Measurements from ENCODE around the gene KIF18B. TPM values are rescaled to one million over a fixed set of nuclear protein-coding genes. Genes with fewer than 3 reads are reported as not detected.

KIF18B gene
- total and polyA plus RNA-seq, 2 donors (not counting 1 experiment from before 2014, with no cell fraction given), result 0.44 to 0.48 TPM

- Histone ChIP-seq H4K20me1 (ENCODE audit: control insufficient read depth, insufficient read depth, low read length, poor library complexity, severe bottlenecking) (no peaks in the 10 kb centered on the region), H3K79me2 (ENCODE audit: control insufficient read depth, insufficient read depth, low read length) (no peaks in the 10 kb centered on the region), H3K4me1 (ENCODE audit: control insufficient read depth in 2 of 2, insufficient read depth in 2 of 2, low read length in 2 of 2) (peaks cover 9 to 13% of the 10 kb centered on the region in 2 donors), H3K4me3 (ENCODE audit: control extremely low read depth in 1 of 5, extremely low read depth in 1 of 5, insufficient read depth in 1 of 5, low read depth in 2 of 5, low read length in 4 of 5) (no peak overlapping the region), H3K27ac (ENCODE audit: low read length in 2 of 2) (no peak overlapping the region), H3K36me3 (replicated peaks in 1 of 2; ENCODE audit: control extremely low read depth in 1 of 2, control insufficient read depth in 1 of 2, extremely low read depth in 1 of 2, insufficient read depth in 2 of 2, low read length in 1 of 2) (no peaks in the 10 kb centered on the region), H3K27me3 (replicated peaks in 1 of 4; ENCODE audit: control extremely low read depth in 1 of 4, control insufficient read depth in 3 of 4, insufficient read depth in 4 of 4, low read length in 3 of 4) (peaks cover 0 to 35% (median 8%) of the 10 kb centered on the region in 4 experiments), H2AFZ (ENCODE audit: insufficient read depth, low read depth, low read length, poor library complexity, severe bottlenecking) (no peak overlapping the region), H3K4me2 (replicated peaks; ENCODE audit: low read depth, low read length, poor library complexity, severe bottlenecking) (no peak overlapping the region), H3K9me3 (ENCODE audit: control extremely low read depth in 1 of 3, control insufficient read depth in 2 of 3, insufficient read depth in 1 of 3, low read length in 2 of 3) (peaks cover 0 to 7% (median 0%) of the 10 kb centered on the region in 3 donors), H3K9ac (ENCODE audit: low read length) (no peak overlapping the region)
- 85% methylated on average over 19 of the region's 19 CpGs for WGBS (ENCODE audit: insufficient coverage)
- H3K4me1 Mint-ChIP-seq, result peaks cover 16% of the 10 kb centered on the region
- H3K27ac Mint-ChIP-seq, result no peak overlapping the region
- ATAC-seq (ENCODE audit: low read depth), result no peak
- ChIA-PET CTCF (interaction anchor here (0.7 to 1.1 kb wide), 2 partner anchors 18 to 238 kb away, joined by 3 to 6 read pairs; no protein-coding TSS in a partner anchor), POLR2A (no interaction called here)
- intact Hi-C loops (cut with micrococcal nuclease), result no loop called here
- H3K9me3 Mint-ChIP-seq (ENCODE audit: insufficient read depth), result no peaks in the 10 kb centered on the region
- no peak for DNase-seq
- peaks cover 33% of the 10 kb centered on the region for H3K27me3 Mint-ChIP-seq
- no peak overlapping the region for H3K4me3 Mint-ChIP-seq
- TF ChIP-seq CTCF (IDR thresholded peaks at IDR 0.05) (no peak), EZH2 (IDR thresholded peaks at IDR 0.05; ENCODE audit: borderline replicate concordance, insufficient read depth, low read depth, low read length, poor library complexity, severe bottlenecking) (no peak)
Observed at GRCh38 chr17:44914698-44915271, 32.8 kb downstream of the KIF18B start.

- Mint-ChIP-seq H3K9me3 (ENCODE audit: insufficient read depth) (no peaks in the 10 kb centered on the region), H3K27ac (no peak overlapping the region), H3K27me3 (peaks cover 33% of the 10 kb centered on the region), H3K4me1 (peaks cover 16% of the 10 kb centered on the region), H3K4me3 (no peak overlapping the region)
- intact Hi-C loops (cut with micrococcal nuclease), result no loop called here
- POLR2A ChIA-PET, result no interaction called here
- H4K20me1 ChIP-seq (ENCODE audit: control insufficient read depth, insufficient read depth, low read length, poor library complexity, severe bottlenecking), result no peaks in the 10 kb centered on the region
- H3K27ac ChIP-seq (ENCODE audit: low read length in 2 of 2), result no peak overlapping the region
- DNase-seq (no peak), ATAC-seq (ENCODE audit: low read depth) (no peak)
- TF ChIP-seq CTCF (IDR thresholded peaks at IDR 0.05) (no peak), EZH2 (IDR thresholded peaks at IDR 0.05; ENCODE audit: borderline replicate concordance, insufficient read depth, low read depth, low read length, poor library complexity, severe bottlenecking) (no peak)
- peaks cover 0 to 7% (median 0%) of the 10 kb centered on the region in 3 donors for H3K9me3 ChIP-seq (ENCODE audit: control extremely low read depth in 1 of 3, control insufficient read depth in 2 of 3, insufficient read depth in 1 of 3, low read length in 2 of 3)
- H3K27me3 ChIP-seq (replicated peaks in 1 of 4; ENCODE audit: control extremely low read depth in 1 of 4, control insufficient read depth in 3 of 4, insufficient read depth in 4 of 4, low read length in 3 of 4), result peaks cover 0 to 35% (median 8%) of the 10 kb centered on the region in 4 experiments
- 53% methylated on average over 4 of the region's 4 CpGs for WGBS (ENCODE audit: insufficient coverage)
- H2AFZ ChIP-seq (ENCODE audit: insufficient read depth, low read depth, low read length, poor library complexity, severe bottlenecking), result no peak overlapping the region
- no peaks in the 10 kb centered on the region for H3K79me2 ChIP-seq (ENCODE audit: control insufficient read depth, insufficient read depth, low read length)
- CTCF ChIA-PET, result no interaction called here
- peaks cover 9 to 13% of the 10 kb centered on the region in 2 donors for H3K4me1 ChIP-seq (ENCODE audit: control insufficient read depth in 2 of 2, insufficient read depth in 2 of 2, low read length in 2 of 2)
- H3K4me3 ChIP-seq (ENCODE audit: control extremely low read depth in 1 of 5, extremely low read depth in 1 of 5, insufficient read depth in 1 of 5, low read depth in 2 of 5, low read length in 4 of 5), result no peak overlapping the region
- no peaks in the 10 kb centered on the region for H3K36me3 ChIP-seq (replicated peaks in 1 of 2; ENCODE audit: control extremely low read depth in 1 of 2, control insufficient read depth in 1 of 2, extremely low read depth in 1 of 2, insufficient read depth in 2 of 2, low read length in 1 of 2)
- no peak overlapping the region for H3K9ac ChIP-seq (ENCODE audit: low read length)
- H3K4me2 ChIP-seq (replicated peaks; ENCODE audit: low read depth, low read length, poor library complexity, severe bottlenecking), result no peak overlapping the region
Observed at GRCh38 chr17:44914148-44914547, 33.4 kb downstream of the KIF18B start.
